ENCODE results near the gene POLR3A.
"Not testable (repeated sequence)": the region's sequence is repeated elsewhere in the genome, so short reads cannot be mapped to it uniquely, and the experiment has no call there.

Gene POLR3A

DNA sequence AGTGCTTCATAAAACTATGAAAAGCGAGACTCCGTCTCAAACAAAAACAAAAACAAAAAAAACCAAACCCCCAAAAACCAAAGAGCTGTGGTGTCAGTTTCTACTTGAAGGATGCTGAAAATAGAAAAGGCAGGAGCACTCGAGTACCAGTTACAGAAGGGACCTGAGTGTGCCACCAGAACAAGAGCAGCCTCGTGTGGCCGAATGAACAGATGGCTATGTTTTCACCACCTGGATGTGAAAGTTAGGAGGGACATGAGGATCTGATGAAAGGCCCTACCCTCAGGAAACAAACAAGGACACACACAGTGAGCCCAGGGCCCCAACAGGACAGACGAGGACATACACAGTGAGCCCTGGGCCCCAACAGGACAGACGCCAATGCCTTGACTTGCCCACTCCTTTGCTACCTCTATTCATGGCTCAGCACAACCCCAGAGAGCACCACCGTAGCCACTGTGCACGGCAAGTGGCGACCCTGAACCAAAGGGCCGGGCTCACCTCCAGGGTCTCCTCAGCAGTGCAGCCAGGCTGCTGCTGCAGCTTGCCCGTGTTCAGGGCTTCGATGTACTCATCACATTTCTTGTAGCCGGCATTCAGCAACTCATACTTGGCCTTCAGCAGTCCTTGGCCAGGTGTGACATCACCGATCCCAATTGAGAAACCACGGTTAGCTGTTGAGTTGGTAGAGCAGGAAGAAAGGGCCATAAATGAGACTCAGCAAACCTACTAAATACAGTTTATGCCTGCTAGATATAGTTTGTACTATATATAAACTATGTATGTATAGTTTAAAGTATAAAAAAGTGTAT lies 24.9 kb downstream of the POLR3A start:
- TF ChIP-seq, protein P1, sequence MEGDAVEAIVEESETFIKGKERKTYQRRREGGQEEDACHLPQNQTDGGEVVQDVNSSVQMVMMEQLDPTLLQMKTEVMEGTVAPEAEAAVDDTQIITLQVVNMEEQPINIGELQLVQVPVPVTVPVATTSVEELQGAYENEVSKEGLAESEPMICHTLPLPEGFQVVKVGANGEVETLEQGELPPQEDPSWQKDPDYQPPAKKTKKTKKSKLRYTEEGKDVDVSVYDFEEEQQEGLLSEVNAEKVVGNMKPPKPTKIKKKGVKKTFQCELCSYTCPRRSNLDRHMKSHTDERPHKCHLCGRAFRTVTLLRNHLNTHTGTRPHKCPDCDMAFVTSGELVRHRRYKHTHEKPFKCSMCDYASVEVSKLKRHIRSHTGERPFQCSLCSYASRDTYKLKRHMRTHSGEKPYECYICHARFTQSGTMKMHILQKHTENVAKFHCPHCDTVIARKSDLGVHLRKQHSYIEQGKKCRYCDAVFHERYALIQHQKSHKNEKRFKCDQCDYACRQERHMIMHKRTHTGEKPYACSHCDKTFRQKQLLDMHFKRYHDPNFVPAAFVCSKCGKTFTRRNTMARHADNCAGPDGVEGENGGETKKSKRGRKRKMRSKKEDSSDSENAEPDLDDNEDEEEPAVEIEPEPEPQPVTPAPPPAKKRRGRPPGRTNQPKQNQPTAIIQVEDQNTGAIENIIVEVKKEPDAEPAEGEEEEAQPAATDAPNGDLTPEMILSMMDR (IDR thresholded peaks at IDR 0.05), result no peak
- H3K36me3 ChIP-seq, result peaks cover 92% of the 10 kb centered on the region

DNA sequence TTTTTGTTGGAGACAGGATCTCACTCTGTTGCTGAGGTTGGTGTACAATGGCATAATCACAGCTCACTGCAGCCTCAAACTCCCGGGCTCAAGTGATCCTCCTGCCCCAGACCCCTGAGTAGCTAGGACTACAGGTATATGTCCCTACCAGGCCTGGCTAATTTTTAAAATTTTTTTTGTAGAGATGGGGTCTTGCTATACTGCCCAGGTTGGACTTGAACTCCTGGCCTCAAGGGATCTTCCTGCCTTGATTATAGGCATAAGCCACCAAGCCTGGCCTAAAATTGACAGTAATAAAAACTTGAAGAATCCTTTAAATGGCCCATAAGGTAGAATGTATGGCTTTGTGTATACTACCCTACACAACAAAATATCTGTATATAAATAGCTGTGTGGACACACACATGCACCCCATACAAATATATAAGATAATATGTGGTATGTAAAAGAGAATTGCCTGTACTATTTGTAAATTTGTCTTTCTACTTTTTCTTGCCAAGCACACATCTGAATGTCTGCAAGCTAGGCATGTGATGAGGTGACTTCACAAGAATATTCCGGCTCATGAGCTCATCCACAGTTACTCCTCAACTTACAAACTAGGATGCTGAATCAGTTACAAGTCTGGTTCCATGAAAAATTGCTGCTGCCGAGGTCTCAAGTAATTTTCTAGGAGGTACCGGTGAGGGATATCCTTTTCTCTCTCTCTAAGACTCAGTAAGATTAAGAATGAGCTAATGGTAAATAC lies 26.6 kb downstream of the POLR3A start:
- H3K36me3 ChIP-seq, result peaks cover 91% of the 10 kb centered on the region

More for the DNA sequence above, 24.9 kb downstream of the POLR3A start:
- H3K4me3 ChIP-seq (ENCODE audit: low read depth in 1 of 2, low read length in 1 of 2), result no peak overlapping the region
- no peaks in the 10 kb centered on the region for H3K4me1 ChIP-seq (ENCODE audit: control insufficient read depth in 1 of 2, insufficient read depth in 1 of 2, low read depth in 1 of 2, low read length in 1 of 2)
- H3K27me3 ChIP-seq, result no peaks in the 10 kb centered on the region
- H3K9me3 ChIP-seq, result no peaks in the 10 kb centered on the region
- H3K27ac ChIP-seq, result no peak overlapping the region

DNA sequence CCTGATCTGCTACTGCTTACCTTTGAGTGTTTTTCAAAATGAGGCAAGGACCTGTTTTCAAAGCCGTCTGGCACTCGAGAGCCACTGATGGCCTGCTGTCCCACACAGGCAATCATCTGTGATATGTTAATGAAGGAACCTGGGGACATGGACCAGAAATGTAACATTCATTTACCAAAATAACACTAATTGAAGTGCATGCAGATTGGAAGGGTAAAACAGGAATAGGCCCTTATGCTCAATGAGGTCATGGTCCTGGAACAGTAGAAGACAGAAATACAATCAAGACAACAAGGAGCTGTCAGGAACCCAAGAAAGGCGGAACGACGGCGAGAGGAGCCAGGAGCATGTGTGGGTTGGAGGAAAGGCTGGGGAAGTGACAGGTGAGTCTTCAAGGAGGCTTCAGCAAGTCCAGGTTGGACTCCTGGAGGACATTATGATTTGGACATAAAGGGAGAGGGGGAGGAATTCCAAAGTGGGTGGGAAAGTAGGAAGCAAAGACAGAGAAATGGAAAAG lies 28.3 kb downstream of the POLR3A start:
- Histone ChIP-seq H3K27me3 (no peaks in the 10 kb centered on the region), H3K4me1 (ENCODE audit: control insufficient read depth in 1 of 2, insufficient read depth in 1 of 2, low read depth in 1 of 2, low read length in 1 of 2) (no peaks in the 10 kb centered on the region), H3K27ac (no peak overlapping the region), H3K36me3 (peaks cover 77% of the 10 kb centered on the region), H3K4me3 (ENCODE audit: low read depth in 1 of 2, low read length in 1 of 2) (no peak overlapping the region), H3K9me3 (no peaks in the 10 kb centered on the region)
- TF ChIP-seq, protein P1 (IDR thresholded peaks at IDR 0.05), result no peak

More for the DNA sequence above, 26.6 kb downstream of the POLR3A start:
- Histone ChIP-seq H3K27me3 (no peaks in the 10 kb centered on the region), H3K27ac (no peak overlapping the region), H3K4me1 (ENCODE audit: control insufficient read depth in 1 of 2, insufficient read depth in 1 of 2, low read depth in 1 of 2, low read length in 1 of 2) (no peaks in the 10 kb centered on the region), H3K4me3 (ENCODE audit: low read depth in 1 of 2, low read length in 1 of 2) (no peak overlapping the region), H3K9me3 (no peaks in the 10 kb centered on the region)
- TF ChIP-seq, protein P1 (IDR thresholded peaks at IDR 0.05), result no peak

DNA sequence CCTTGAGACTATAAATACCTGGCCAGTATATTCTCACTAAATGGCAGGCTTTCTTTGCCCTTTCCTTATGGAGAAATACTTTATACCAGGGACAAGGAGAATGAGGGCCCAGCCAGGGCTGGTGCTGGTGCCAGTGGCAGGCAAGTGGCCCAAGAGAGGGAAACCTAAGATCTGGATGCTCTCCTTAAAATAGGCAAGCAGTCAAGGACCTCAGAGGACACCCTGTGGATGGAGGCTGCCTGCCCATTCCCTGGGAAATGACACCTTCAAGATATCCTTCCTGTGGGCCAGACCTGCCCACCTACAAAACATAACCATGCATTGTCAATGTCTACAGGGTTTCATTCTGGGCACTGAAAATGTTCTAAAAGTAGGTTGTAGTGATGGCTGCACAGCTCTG lies 29.1 kb downstream of the POLR3A start:
- TF ChIP-seq, protein P1 (IDR thresholded peaks at IDR 0.05), result no peak
- H3K9me3 ChIP-seq, result no peaks in the 10 kb centered on the region
- no peak overlapping the region for H3K27ac ChIP-seq
- no peaks in the 10 kb centered on the region for H3K27me3 ChIP-seq
- peaks cover 69% of the 10 kb centered on the region for H3K36me3 ChIP-seq
- no peak overlapping the region for H3K4me3 ChIP-seq (ENCODE audit: low read depth in 1 of 2, low read length in 1 of 2)
- H3K4me1 ChIP-seq (ENCODE audit: control insufficient read depth in 1 of 2, insufficient read depth in 1 of 2, low read depth in 1 of 2, low read length in 1 of 2), result no peaks in the 10 kb centered on the region

DNA sequence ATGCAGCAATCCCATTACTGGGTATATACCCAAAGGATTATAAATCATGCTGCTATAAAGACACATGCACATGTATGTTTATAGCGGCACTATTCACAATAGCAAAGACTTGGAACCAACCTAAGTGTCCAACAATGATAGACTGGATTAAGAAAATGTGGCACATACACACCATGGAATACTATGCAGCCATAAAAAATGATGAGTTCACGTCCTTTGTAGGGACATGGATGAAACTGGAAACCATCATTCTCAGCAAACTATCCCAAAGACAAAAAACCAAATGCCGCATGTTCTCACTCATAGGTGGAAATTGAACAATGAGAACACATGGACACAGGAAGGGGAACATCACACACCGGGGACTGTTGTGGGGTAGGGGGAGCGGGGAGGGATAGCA lies 30.5 kb downstream of the POLR3A start:
- H3K27me3 ChIP-seq; H3K27ac ChIP-seq; H3K4me1 ChIP-seq (ENCODE audit: control insufficient read depth in 1 of 2, insufficient read depth in 1 of 2, low read depth in 1 of 2, low read length in 1 of 2); H3K4me3 ChIP-seq (ENCODE audit: low read depth in 1 of 2, low read length in 1 of 2); H3K9me3 ChIP-seq: not testable (repeated sequence)
- peaks cover 60% of the 10 kb centered on the region for H3K36me3 ChIP-seq

DNA sequence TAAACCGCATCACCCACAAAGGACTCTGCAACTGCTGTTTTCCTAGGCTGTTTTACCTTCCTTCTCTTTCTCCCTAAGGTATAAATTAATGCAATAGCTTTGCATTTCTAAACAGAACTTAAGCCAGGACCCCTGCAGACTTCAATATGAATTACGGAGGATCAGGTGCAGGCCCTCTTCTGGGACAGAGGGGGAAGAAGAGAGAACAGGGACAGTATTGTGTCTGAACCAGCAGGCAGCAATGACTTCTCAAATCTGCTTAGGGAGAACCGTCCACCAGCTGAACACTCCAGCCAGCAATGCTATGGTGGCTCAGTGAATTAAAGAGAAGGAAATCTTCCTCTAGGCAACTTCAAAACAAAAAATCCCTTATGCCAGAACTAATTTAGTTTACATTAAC lies 35.7 kb downstream of the POLR3A start:
- Histone ChIP-seq H3K36me3 (peaks cover 57% of the 10 kb centered on the region), H3K27me3 (no peaks in the 10 kb centered on the region), H3K4me3 (ENCODE audit: low read depth in 1 of 2, low read length in 1 of 2) (no peak overlapping the region), H3K27ac (no peak overlapping the region), H3K4me1 (ENCODE audit: control insufficient read depth in 1 of 2, insufficient read depth in 1 of 2, low read depth in 1 of 2, low read length in 1 of 2) (no peaks in the 10 kb centered on the region), H3K9me3 (no peaks in the 10 kb centered on the region)
- TF ChIP-seq, protein P1 (IDR thresholded peaks at IDR 0.05), result no peak

Data from neutrophil (primary cell).